NCI-H446 (cell line): ENCODE data around the gene ERGIC1.

Experiments used
- DNase-seq, 2 experiments: peaks; one replicate each; lab custom pipeline; 2025; lab: John Stamatoyannopoulos, UW

Gene ERGIC1

DNA sequence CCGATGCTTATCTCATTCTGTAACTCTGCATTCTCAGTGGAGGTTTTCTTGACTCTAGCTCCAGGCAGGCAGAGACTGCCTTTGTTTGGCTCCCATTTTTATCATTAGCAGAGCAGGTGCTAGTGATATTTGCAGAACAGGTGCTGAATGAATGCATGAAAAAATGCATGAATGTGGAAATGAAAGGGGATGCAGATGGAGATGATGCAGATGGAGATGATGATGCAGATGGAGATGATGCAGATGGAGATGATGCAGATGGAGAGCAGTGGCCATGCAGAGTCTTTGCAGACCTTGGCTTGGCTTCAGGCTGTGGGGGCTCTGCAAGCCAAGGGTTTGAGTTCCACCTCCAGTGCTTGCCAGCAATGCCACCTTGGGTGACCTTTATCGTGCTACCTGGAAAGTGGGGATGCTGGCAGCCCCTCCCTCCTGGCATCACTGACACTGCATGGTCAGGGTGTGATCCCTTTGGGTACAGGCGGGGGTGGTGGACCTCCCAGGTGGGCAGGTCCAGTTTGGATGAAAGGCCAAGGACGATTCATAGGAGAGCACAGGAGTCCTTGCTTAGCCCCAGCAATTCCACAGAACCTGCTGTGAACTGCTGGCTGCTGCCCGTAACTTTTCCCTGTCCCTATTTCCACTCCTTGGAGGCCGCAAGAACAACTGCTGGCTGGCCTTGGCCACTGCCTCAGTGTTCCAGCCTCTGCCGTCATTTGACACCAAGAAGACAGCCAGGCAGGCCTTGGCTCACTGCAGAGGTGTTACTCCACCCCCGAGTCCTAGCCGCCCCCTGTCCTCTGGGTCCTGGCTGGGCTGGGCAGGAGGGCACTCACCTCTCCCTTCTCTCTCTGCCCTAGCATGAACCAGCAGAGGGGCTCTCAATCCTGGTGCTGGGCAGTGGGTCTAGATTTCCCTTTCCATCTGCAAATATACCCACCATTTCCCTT, 33.0 kb downstream of the ERGIC1 start:
- no peak for DNase-seq

DNA sequence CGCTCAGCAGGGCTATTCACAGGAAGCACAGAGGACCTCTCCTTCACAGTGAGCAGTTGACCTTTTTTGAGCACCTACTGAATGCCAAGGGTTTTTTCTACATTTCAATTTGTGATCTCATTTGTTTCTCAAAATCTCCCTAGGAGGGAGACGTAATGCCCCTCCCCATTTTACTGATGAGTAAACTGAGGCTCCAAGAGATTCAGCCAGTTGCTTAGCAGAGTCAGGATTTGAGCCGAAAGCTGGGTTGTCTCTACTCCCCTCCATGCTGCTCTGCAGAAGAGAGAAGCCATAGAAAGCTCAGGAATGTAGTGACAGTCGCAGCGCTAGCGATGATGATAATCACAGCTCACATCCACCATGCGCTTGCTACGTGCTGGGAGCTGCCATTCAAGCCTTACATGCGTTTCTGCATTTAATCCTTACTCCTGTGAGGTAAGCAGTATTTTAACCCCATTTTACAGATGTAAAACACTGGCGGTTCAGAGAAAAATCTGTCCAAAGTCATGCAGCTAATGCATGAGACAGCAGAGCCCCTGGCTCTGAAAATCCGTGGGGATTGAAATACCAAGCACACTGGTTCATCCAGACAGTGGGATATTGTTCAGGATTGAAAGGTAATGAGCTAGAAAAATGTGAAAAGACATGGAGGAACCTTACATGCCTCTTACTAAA, 33.8 kb downstream of the ERGIC1 start:
- DNase-seq = no peak

GRCh38 chr5:172868436-172868923, 34.4 kb downstream of the ERGIC1 start:
- no peak for DNase-seq

DNA sequence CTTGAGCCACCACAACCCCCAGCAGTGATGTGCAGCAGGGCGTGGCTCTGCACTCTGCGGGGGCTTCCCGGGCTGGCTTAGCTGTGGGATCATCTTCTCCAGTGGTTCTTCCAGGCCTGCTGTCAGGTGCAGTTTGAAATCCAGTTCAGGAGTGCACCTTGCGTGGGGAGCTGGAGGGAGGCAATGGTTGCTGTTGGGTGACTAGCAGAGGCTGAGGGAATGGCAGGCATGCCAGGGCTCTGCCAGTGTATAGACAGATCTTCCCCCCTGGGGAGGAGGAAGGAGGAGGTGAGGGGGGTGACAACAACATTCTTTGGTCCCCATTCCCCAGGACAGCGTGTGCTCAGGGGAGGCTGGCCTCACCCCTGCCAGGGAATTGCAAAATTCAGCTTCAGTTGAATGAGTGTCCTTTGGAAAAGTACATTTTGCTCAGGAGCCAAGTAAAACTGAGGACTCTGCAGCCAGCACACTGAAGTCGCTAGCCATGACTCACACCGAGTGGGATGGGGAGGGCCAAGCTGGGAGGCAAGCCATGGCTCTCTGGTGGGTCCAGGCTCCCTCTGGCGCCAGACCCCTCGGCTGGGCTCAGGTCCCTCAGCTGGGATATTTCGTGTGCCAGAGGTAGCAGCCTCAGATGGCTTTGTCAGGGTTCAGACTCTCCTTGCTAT, 35.0 kb downstream of the ERGIC1 start:
- DNase-seq = peak; percentile 55 to 80

DNA sequence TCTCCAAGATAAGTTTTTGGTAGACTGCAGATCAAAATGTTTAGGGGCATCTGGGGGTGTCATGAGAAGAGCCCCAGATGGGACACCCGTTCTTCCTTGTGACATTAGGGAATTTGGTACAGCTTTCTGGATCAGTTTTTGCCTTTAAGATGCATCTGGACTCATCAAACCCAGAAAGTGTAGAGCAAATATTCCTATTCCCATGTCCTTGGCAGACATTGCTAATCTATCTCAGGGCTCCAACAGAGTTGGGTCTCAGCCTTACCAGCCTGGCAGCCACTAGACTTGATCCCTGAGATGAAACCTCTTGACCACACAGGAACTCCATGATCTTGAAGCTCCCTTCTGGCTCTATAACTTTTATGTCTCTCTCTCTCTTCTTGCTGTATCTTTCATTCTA, 35.6 kb downstream of the ERGIC1 start:
- DNase-seq = peak in 1 of 2 experiments; percentile 18

DNA sequence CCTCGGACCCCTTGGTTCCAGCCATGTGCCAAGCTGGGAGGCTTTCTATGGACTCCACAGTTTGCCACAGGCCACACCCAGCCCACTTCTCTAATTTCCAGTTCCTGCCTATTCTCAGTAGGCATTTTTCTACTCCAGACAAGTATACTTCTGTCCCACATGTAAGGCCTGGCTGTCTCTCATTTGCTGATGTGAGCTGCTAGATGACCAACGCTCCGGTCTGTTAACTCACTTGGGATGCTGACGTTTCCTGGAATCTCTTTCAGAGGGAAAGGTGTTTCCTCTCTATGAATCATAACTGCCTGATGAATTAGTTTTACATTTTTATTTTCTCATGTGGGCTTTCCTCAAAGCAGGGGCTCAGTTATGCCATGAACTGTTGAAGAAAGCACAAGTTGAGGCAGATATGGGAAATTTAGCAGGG, 36.3 kb downstream of the ERGIC1 start:
- DNase-seq = no peak

DNA sequence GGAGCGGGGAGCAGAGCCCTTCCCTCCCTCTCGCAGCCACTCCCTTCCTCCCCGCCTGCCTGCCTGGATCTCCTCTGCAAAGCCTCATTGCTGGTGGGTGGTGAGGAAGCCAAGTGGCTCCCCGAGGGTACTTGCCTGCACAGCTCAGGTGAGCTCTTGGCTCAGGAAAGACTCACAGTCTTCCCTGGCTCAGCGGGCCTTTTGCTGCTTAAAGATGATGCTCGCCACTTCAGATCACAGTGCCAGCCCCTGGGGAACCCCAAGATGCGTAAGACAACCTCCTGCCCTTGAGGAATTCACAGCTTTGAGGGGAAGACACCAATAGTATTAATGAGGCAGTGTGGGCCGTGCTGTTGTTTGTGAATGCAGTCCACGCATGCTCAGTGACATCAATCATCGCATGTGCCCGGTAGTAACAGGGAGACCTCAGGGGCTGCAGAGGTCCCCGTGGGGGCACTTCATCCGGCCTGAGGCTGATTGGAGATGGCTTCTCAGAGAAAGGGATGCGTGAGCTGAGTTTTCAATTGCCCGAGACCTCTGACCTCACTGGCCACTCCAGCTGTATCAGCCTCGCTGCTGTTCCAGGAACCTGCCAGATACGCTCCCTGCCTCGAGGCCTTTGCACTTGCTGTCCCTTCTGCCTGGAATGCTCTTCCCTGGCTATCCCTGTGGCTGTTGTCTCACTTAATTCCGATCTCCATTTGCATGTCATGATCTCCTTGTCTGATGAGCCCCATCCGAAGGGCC, 36.8 kb downstream of the ERGIC1 start:
- no peak for DNase-seq

DNA sequence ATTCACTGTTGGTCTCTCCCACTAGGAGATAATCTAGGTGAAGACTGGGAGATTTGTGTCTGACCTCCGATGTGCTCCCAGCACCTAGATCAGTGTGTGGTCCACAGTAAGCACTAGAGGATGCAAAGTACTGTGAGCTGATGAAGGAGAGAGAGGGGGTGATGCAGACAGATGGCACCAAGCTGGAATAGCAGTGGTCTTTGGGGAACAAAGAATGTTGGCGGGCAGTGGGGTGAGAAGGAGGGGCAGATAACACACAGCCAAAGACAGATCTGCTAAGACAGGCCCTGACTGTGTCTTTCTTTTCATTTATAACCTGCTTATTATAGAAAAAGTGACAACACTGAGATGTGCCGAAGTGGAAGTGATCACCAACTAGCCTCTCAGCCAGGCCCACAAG, 37.5 kb downstream of the ERGIC1 start:
- DNase-seq = no peak

DNA sequence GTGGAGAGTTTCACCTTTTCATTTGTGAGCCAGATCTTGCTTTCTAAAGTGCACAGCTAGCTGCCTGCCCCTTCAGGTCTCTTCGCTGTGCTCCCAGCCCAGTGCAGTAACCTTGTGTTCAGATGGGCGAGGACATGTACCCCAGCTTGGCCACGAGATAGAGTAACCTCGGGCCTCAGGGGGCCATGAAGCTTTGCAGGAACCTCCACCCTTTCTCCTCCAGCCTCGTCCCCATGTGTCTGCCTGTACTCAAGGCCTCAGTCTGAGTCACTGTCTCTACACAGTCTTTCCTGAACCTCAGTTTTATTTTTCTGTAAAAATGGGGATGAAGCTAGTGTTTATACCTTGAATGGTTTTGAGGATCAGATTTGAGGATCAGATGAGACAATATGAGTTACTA, 37.9 kb downstream of the ERGIC1 start:
- DNase-seq = no peak

GRCh38 chr5:172872997-172873491, 39.0 kb downstream of the ERGIC1 start:
- peak in 1 of 2 experiments; percentile 71 for DNase-seq

GRCh38 chr5:172873513-172873912, 39.5 kb downstream of the ERGIC1 start:
- no peak for DNase-seq

DNA sequence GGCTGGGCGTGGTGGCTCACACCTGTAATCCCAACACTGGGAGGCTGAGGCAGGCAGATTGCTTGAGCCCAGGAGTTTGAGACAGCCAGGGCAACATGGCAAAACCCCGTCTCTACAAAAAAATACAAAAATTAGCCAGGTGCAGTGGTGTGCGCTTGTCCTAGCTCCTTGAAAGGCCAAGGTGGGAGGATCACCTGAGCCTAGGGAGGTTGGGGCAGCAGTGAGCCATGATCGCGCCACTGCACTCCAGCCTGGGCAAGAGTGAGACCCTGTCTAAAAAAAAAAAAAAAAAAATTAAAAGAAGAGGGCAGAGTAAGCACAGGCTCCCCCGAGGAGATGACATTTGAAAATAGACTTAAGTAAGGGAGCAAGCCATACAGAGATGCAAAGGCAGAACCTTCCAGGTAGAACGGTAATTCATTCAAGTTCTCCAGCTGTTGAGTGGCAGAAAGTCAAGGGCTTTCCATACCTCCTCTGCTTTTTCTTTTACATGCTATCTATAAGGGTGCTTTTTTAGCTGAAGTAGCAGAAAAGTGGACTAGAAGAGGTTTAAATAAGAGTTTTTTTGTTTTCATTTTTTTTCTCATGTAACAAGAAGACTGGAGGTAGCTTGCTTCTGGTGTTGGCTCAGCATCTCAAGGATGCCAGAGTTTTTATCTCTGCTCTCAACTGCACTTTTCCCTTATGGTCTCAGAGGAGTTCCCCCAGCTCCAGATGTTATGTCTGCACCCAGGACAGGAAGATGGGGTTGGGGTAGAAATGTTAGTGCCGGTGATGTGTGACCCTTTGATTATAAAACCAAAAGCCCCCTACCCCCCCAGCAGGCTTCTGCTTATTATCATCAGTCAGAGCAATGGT, 40.8 kb downstream of the ERGIC1 start:
- DNase-seq = no peak

DNA sequence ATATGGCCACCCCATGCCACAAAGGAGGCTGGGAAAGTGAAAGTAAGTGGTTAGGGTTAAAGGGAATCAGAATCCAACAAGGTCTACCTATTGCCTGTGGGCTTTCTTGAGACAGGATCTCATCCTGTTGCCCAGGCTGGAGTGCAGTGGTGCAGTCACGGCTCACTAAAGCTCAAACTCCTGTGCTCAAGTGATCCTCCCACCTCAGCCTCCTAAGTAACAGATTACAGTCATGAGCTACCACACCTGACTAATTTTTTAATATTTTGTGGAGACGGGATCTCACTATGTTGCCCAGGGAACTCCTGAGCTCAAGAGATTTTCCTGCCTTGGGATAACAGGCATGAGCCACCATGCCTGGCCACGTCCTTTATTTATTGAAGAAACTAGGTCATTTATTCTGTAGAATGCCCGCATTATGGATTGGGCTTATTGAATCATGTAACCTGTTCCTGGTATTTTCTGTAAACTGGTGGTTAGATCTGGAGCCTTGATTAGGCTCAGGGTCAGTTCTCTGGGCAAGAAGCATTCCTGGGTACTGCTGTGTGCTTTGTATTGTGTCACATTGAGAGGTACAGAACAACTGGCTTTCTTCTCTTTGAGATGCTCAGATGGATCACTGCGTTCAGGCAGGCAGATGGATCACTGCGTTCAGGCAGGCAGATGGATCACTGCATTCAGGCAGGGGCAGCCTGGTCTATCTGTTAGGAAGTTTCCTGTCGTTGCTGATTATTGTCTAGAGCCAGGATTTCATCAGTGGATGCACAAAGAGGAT, 41.6 kb downstream of the ERGIC1 start:
- peak in 1 of 2 experiments; percentile 14 for DNase-seq

GRCh38 chr5:172876578-172876977, 42.5 kb downstream of the ERGIC1 start:
- DNase-seq = peak in 1 of 2 experiments; percentile 33

GRCh38 chr5:172877466-172878260, 43.6 kb downstream of the ERGIC1 start:
- no peak for DNase-seq

GRCh38 chr5:172878585-172878932, 44.5 kb downstream of the ERGIC1 start:
- DNase-seq = no peak

DNA sequence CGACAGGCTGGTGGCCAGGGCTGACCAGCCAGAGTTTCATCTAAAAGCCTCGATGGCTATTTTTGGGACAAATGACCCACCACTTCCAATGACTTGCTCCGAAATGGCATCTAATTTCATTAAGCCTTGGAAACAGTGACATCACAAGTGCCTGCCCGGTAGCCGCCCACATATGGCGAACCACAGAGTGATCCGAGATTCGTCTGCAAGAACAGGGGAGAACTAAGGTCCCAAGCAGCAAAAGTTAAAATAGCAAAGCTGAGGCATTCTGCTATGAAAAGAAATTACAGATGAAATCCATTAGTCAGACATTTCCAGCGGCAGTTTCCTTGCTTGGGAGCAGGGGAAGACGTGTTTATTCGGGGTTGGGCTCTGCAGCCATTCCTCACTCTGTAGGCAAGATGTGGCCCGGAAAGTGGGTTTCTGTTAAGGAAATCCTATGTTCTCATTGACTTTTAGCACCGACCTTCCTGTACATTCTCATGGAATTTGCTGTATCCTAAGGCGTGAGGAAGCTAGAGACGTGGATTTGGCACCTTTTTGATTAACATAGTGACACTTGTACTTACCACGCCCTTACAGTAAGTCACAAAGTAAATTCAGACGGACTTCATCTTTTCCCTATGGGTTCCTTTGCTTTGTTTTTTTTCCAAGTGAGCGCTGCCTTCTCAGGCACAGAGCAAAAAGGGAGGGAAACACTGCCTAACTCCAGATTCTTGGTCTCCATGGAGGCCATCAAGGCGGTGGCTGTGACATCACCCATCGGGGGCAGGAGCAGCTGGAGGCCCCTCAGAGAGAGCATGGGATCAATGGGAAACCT, 45.1 kb downstream of the ERGIC1 start:
- DNase-seq = no peak

DNA sequence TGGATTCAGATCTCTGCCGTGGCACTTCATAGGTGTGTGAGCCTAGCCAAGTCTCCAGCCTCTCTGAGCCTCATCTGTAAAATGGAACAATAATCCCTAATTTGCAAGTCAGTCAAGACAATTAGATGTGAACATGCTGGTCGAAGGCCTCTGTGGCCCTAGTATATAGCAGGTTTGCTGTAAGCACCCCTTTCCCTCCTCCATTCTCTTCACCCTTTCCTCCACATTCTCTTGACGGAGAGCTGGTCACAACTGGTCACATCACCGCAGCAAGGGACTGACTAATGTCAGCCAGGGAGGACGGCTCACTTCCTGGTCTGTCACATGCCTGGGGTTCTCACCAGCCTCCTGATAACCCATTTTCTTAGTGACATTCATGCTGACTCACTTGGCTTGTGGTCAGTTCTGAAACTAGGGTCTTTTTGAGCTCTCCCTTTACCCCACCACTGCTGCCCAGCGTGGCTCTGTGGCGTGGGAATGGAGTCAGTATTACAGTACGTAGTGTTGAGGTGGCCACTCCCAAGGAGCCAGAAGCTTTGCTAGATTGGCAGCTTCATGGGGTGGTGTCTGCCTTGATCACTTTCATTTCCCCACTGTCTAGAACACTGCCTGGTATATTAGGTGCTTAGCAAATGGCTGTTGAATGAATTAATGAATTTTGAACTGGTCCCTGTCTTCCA, 47.8 kb downstream of the ERGIC1 start:
- DNase-seq = no peak
